IMR-90 (cell line): Measurements from ENCODE around the gene PSD. TPM values are rescaled to one million over a fixed set of nuclear protein-coding genes. Genes with fewer than 3 reads are reported as not detected.

Source experiments
- ATAC-seq: fragments of 200-7000 bp; cut with Tn5 transposase; 2 replicates; pipeline ENCODE4 v1.9.1; 2020; ENCODE audit warnings: low read depth, mild to moderate bottlenecking, moderate library complexity
- BruUV-seq: library from RNA; stranded (reverse); fragments of 400-500 nt; replicated peaks from 2 replicates; lab custom pipeline; 2021; lab: Mats Ljungman, UMichigan
- CTCF ChIA-PET: fragments of 300-600 bp; formaldehyde crosslinking; extraction: SDS; loops from one replicate; lab custom pipeline; 2021; ENCODE audit warnings: antibody characterized with exemption; lab: Yijun Ruan, JAX
- POLR2A ChIA-PET: fragments of 300-600 bp; sonication (Branson Sonifier 250); formaldehyde crosslinking; loops from one replicate; lab custom pipeline; 2022; ENCODE audit warnings: antibody characterized with exemption; ENCODE audit not compliant: unreplicated experiment; lab: Charles Lee
- DNase-seq: peaks from one replicate; pipeline ENCODE4 v3.0.0; 2013
- H2AFZ ChIP-seq: replicated peaks from 2 replicates; pipeline ENCODE3; 2013; ENCODE audit warnings: low read length, mild to moderate bottlenecking; ENCODE audit not compliant: poor library complexity
- H2AK5ac ChIP-seq: 2 replicates; pipeline ENCODE4 v1.6.1; 2013; ENCODE audit warnings: low read depth, low read length, inconsistent platforms
- H2AK9ac ChIP-seq: replicated peaks from 2 replicates; pipeline ENCODE3; 2013; ENCODE audit warnings: mild to moderate bottlenecking, low read depth, low read length, moderate library complexity; ENCODE audit not compliant: poor library complexity
- H2BK120ac ChIP-seq: 2 replicates; pipeline ENCODE4 v1.6.1; 2013; ENCODE audit warnings: low read depth, low read length, inconsistent platforms
- H2BK15ac ChIP-seq: 3 replicates; pipeline ENCODE4 v1.6.1; 2013; ENCODE audit warnings: low read depth, low read length, inconsistent platforms
- H2BK20ac ChIP-seq: 2 replicates; pipeline ENCODE4 v1.6.1; 2013; ENCODE audit warnings: low read depth, mild to moderate bottlenecking, inconsistent platforms, low read length, moderate library complexity
- H2BK5ac ChIP-seq: 2 replicates; pipeline ENCODE4 v1.6.1; 2013; ENCODE audit warnings: mild to moderate bottlenecking, low read depth, low read length, inconsistent platforms; ENCODE audit not compliant: poor library complexity, severe bottlenecking
- H3K14ac ChIP-seq: replicated peaks from 2 replicates; pipeline ENCODE4 v1.6.1; 2013; ENCODE audit warnings: low read depth, low read length, inconsistent platforms
- H3K18ac ChIP-seq: 2 replicates; pipeline ENCODE4 v1.6.1; 2013; ENCODE audit warnings: low read depth, low read length, control low read depth
- H3K23ac ChIP-seq: 2 replicates; pipeline ENCODE4 v1.6.1; 2013; ENCODE audit warnings: low read depth, low read length, inconsistent platforms
- H3K27ac ChIP-seq: 2 replicates; pipeline ENCODE4 v1.5.1; 2013; ENCODE audit warnings: mild to moderate bottlenecking, control low read depth, low read length; ENCODE audit not compliant: insufficient read depth
- H3K27me3 ChIP-seq: 2 replicates; pipeline ENCODE4 v1.6.1; 2013; ENCODE audit warnings: low read length; ENCODE audit not compliant: control insufficient read depth, insufficient read depth
- H3K36me3 ChIP-seq: 2 replicates; pipeline ENCODE4 v1.6.1; 2013; ENCODE audit warnings: low read length, mixed read lengths; ENCODE audit not compliant: control insufficient read depth, insufficient read depth
- H3K4ac ChIP-seq: 2 replicates; pipeline ENCODE4 v1.6.1; 2013; ENCODE audit warnings: low read depth, low read length, inconsistent platforms
- H3K4me1 ChIP-seq: 2 replicates; pipeline ENCODE4 v1.6.1; 2013; ENCODE audit warnings: low read length, mixed read lengths; ENCODE audit not compliant: control insufficient read depth, insufficient read depth
- H3K4me2 ChIP-seq: 2 replicates; pipeline ENCODE4 v1.6.1; 2013; ENCODE audit warnings: low read depth, mild to moderate bottlenecking, control low read depth, low read length, moderate library complexity
- H3K4me3 ChIP-seq: 2 replicates; pipeline ENCODE4 v1.5.1; 2013; ENCODE audit warnings: low read depth, mild to moderate bottlenecking, control low read depth, low read length, moderate library complexity; ENCODE audit not compliant: insufficient read depth
- H3K56ac ChIP-seq: 2 replicates; pipeline ENCODE4 v1.6.1; 2013; ENCODE audit warnings: low read length, inconsistent platforms; ENCODE audit not compliant: insufficient read depth; ENCODE audit errors: extremely low read depth
- H3K79me1 ChIP-seq, 2 experiments: 2 replicates each; pipeline ENCODE4 v1.6.1; 2013; ENCODE audit warnings: low read length in 2 of 2, inconsistent platforms in 1 of 2, low read depth in 1 of 2
- H3K9ac ChIP-seq: 2 replicates; pipeline ENCODE4 v1.6.1; 2013; ENCODE audit warnings: low read depth, low read length, control low read depth
- H3K9me1 ChIP-seq: 2 replicates; pipeline ENCODE4 v1.6.1; 2013; ENCODE audit warnings: low read length, inconsistent platforms; ENCODE audit not compliant: insufficient read depth
- H3K9me3 ChIP-seq: 2 replicates; pipeline ENCODE4 v1.6.1; 2013; ENCODE audit warnings: low read length; ENCODE audit not compliant: control insufficient read depth, insufficient read depth
- H4K20me1 ChIP-seq: 2 replicates; pipeline ENCODE4 v1.6.1; 2013; ENCODE audit warnings: low read length, inconsistent platforms; ENCODE audit not compliant: insufficient read depth
- H4K5ac ChIP-seq: 2 replicates; pipeline ENCODE4 v1.6.1; 2013; ENCODE audit warnings: mild to moderate bottlenecking, low read depth, low read length, control low read depth
- H4K8ac ChIP-seq, 2 experiments: 2 replicates each; pipeline ENCODE4 v1.6.1; 2013; ENCODE audit warnings: low read depth in 2 of 2, low read length in 2 of 2, control low read depth in 1 of 2, inconsistent platforms in 1 of 2
- H4K91ac ChIP-seq: 2 replicates; pipeline ENCODE4 v1.6.1; 2013; ENCODE audit warnings: low read depth, low read length, inconsistent platforms; ENCODE audit not compliant: insufficient read depth
- BHLHE40 ChIP-seq: fragments of 150-350 bp; IDR thresholded peaks from 2 replicates; pipeline ENCODE4 v1.6.1; 2016; ENCODE audit warnings: mild to moderate bottlenecking, low read depth, low read length
- CEBPB ChIP-seq: IDR thresholded peaks from 2 replicates; pipeline ENCODE4 v1.6.1; 2012; ENCODE audit warnings: low read depth, low read length, improper control_type of control experiment
- CHD1 ChIP-seq: IDR thresholded peaks from 2 replicates; pipeline ENCODE4 v1.6.1; 2012; ENCODE audit warnings: low read depth, low read length, improper control_type of control experiment
- ELK1 ChIP-seq: fragments of 150-350 bp; IDR thresholded peaks from 2 replicates; pipeline ENCODE4 v1.6.1; 2016; ENCODE audit warnings: low read depth, mild to moderate bottlenecking, low read length, moderate library complexity, borderline replicate concordance
- FOS ChIP-seq: fragments of 150-350 bp; IDR thresholded peaks from 2 replicates; pipeline ENCODE4 v1.6.1; 2016; ENCODE audit warnings: low read depth, low read length
- MAFK ChIP-seq: IDR thresholded peaks from 2 replicates; pipeline ENCODE4 v1.6.1; 2012; ENCODE audit warnings: low read depth, low read length, improper control_type of control experiment
- MAZ ChIP-seq: IDR thresholded peaks from 2 replicates; pipeline ENCODE4 v1.6.1; 2012; ENCODE audit warnings: low read depth, mild to moderate bottlenecking, low read length, improper control_type of control experiment, moderate library complexity, borderline replicate concordance
- MXI1 ChIP-seq: IDR thresholded peaks from 2 replicates; pipeline ENCODE4 v1.6.1; 2012; ENCODE audit warnings: low read depth, mild to moderate bottlenecking, low read length, moderate library complexity, borderline replicate concordance
- NFE2L2 ChIP-seq: fragments of 150-350 bp; IDR thresholded peaks from 2 replicates; pipeline ENCODE4 v1.6.1; 2016; ENCODE audit warnings: low read depth, mild to moderate bottlenecking, low read length
- POLR2A ChIP-seq: IDR thresholded peaks from 2 replicates; pipeline ENCODE4 v1.6.1; 2012; ENCODE audit warnings: mild to moderate bottlenecking, low read depth, low read length
- RAD21 ChIP-seq: IDR thresholded peaks from 2 replicates; pipeline ENCODE4 v1.6.1; 2012; ENCODE audit warnings: low read length, improper control_type of control experiment
- RCOR1 ChIP-seq: IDR thresholded peaks from 2 replicates; pipeline ENCODE4 v1.6.1; 2012; ENCODE audit warnings: mild to moderate bottlenecking, low read length, improper control_type of control experiment; ENCODE audit not compliant: insufficient replicate concordance
- RFX5 ChIP-seq: IDR thresholded peaks from 2 replicates; pipeline ENCODE4 v1.8.0; 2012; ENCODE audit warnings: low read depth, mild to moderate bottlenecking, low read length, moderate library complexity
- SMC3 ChIP-seq: fragments of 150-350 bp; IDR thresholded peaks from 2 replicates; pipeline ENCODE4 v1.6.1; 2016; ENCODE audit warnings: low read depth, mild to moderate bottlenecking, antibody characterized with exemption, low read length, moderate library complexity
- USF2 ChIP-seq: fragments of 150-350 bp; IDR thresholded peaks from 2 replicates; pipeline ENCODE4 v1.6.1; 2017; ENCODE audit warnings: mild to moderate bottlenecking, antibody characterized with exemption, low read length, low read depth
- whole genome bisulfite sequencing, 2 experiments: methylation state at CpG; one replicate each; pipeline versions ENCODE4 v1.1.5 to v1.1.7; 2013; ENCODE audit warnings: missing lambda C conversion rate in 2 of 2; ENCODE audit not compliant: insufficient read length in 1 of 2; ENCODE audit errors: extremely low coverage in 2 of 2; 5-methylcytosine and 5-hydroxymethylcytosine counted together
- dilution Hi-C: fragments of 300-500 bp; cut with HindIII; formaldehyde crosslinking; loops from one replicate; pipeline ENCODE4 v1.14.3; 2018; ENCODE audit warnings: low sequenced_read_pairs; ENCODE audit not compliant: unreplicated experiment
- in situ Hi-C: fragments of 300-500 bp; cut with MboI; formaldehyde crosslinking; loops from 3 replicates; pipeline ENCODE4 v1.14.3; 2019; ENCODE audit warnings: low sequenced_read_pairs, inconsistent platforms, mixed read lengths
- intact Hi-C: fragments of 100-400 bp; cut with micrococcal nuclease; formaldehyde crosslinking; loops from 2 replicates; pipeline ENCODE4 v1.10.0; 2022
- polyA plus RNA-seq, 3 experiments: library from polyadenylated mRNA; depleted of rRNA; stranded (reverse); fragments of >200 nt; gene quantifications; 2 replicates each; pipeline ENCODE4 v1.2.3, GENCODE V29; 2012; ENCODE audit warnings: low replicate concordance in 1 of 3
- total RNA-seq: library from RNA; depleted of rRNA; stranded (reverse); fragments of >200 nt; gene quantifications from 2 replicates; pipeline ENCODE4 v1.2.3, GENCODE V29; 2012
- TF ChIP-seq, protein P1 (sequence below): conservative IDR thresholded peaks from 2 replicates; pipeline ENCODE4 v1.5.1; 2012; ENCODE audit warnings: mild to moderate bottlenecking, low read depth, low read length, improper control_type of control experiment

Gene PSD
- total and polyA plus RNA-seq, 2 of the 4 experiments (the other 2 are of a cell fraction), result 2.0 to 4.4 TPM

DNA sequence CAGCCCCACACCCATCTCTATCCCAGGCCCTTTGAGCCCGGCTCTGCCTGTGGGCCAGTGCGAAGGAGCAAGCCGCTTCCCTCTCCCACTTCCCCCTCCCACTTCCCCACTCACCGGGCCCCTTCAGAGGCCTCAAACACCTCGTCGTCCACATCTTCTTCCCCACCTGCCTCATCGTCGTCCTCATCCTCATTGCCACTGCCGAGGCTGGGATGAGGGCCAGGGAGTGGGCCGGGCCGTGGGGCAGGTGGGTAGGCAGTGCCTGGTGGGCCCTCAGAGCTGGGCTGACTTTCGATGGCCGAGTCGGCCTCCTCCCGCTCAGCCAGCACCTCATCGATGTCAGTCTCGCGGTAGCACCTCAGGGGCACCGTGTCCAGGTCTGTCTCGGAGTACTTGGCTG, 3.8 kb downstream of the PSD start:
- DNase-seq (no peak), ATAC-seq (no peak)
- POLR2A ChIA-PET, result no interaction called here
- Histone ChIP-seq H2BK20ac (no peak overlapping the region), H2BK5ac (no peak overlapping the region), H3K4me1 (peaks cover 5% of the 10 kb centered on the region; the same call in 1 of the 2 replicates), H2BK120ac (no peak overlapping the region), H3K4ac (no peak overlapping the region), H2AK5ac (no peak overlapping the region), H4K91ac (no peak overlapping the region), H2AFZ (no peak overlapping the region), H3K79me1 (peaks cover 0 to 2% of the 10 kb centered on the region in 2 experiments; a peak in 1 of 4 replicates), H3K9me1 (peaks cover 8% of the 10 kb centered on the region; the same call in 1 of the 2 replicates), H4K20me1 (no peaks in the 10 kb centered on the region), H3K9ac (no peak overlapping the region), H3K9me3 (no peaks in the 10 kb centered on the region), H2AK9ac (no peak overlapping the region), H3K27ac (no peak overlapping the region), H3K27me3 (peaks cover 74% of the 10 kb centered on the region), H3K18ac (no peak overlapping the region), H4K8ac (no peak overlapping the region), H3K56ac (no peak overlapping the region), H3K36me3 (no peaks in the 10 kb centered on the region), H3K4me2 (no peak overlapping the region), H3K14ac (no peak overlapping the region), H3K4me3 (no peak overlapping the region), H3K23ac (no peak overlapping the region), H4K5ac (no peak overlapping the region), H2BK15ac (no peak overlapping the region)
- CTCF ChIA-PET, result no interaction called here
- in situ Hi-C loops, result no loop called here
- TF ChIP-seq MXI1 (no peak), SMC3 (no peak), CEBPB (no peak), MAFK (no peak), USF2 (no peak), FOS (no peak), BHLHE40 (no peak), POLR2A (no peak), RCOR1 (no peak), ELK1 (no peak), CHD1 (no peak), MAZ (no peak), RFX5 (no peak), RAD21 (no peak), NFE2L2 (no peak)
- TF ChIP-seq, protein P1, sequence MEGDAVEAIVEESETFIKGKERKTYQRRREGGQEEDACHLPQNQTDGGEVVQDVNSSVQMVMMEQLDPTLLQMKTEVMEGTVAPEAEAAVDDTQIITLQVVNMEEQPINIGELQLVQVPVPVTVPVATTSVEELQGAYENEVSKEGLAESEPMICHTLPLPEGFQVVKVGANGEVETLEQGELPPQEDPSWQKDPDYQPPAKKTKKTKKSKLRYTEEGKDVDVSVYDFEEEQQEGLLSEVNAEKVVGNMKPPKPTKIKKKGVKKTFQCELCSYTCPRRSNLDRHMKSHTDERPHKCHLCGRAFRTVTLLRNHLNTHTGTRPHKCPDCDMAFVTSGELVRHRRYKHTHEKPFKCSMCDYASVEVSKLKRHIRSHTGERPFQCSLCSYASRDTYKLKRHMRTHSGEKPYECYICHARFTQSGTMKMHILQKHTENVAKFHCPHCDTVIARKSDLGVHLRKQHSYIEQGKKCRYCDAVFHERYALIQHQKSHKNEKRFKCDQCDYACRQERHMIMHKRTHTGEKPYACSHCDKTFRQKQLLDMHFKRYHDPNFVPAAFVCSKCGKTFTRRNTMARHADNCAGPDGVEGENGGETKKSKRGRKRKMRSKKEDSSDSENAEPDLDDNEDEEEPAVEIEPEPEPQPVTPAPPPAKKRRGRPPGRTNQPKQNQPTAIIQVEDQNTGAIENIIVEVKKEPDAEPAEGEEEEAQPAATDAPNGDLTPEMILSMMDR, result no peak
- intact Hi-C loops, result no loop called here
- dilution Hi-C loops, result no loop called here
- WGBS, 2 experiments, result 25% methylated on average over 4 of the region's 20 CpGs; no CpG with 5 or more reads in 1 of the 2 experiments
- no TSS peak for BruUV-seq
